Erythroblast (primary cell): ENCODE results near the gene MEGF11.

Experiments
- DNase-seq, 2 experiments: peaks; one replicate each; lab custom pipeline; 2025; lab: John Stamatoyannopoulos, UW
- GATA1 ChIP-seq: IDR thresholded peaks from 2 replicates; pipeline ENCODE4 v1.6.1; 2011; ENCODE audit warnings: low read depth, mild to moderate bottlenecking, control low read depth, low read length, moderate library complexity
- POLR2A ChIP-seq: IDR thresholded peaks from 2 replicates; pipeline ENCODE4 v1.6.1; 2011; ENCODE audit warnings: mild to moderate bottlenecking, low read length

The MEGF11 gene

GRCh38 chr15:66070220-66070934 is 183.2 kb downstream of the MEGF11 start:
- no peak for TF ChIP-seq GATA1
- no peak for TF ChIP-seq POLR2A
- DNase-seq = no peak

- no peak for DNase-seq
- TF ChIP-seq POLR2A (no peak), GATA1 (no peak)
These were observed 183.8 kb downstream of the MEGF11 start for GRCh38 chr15:66069751-66070150.

- TF ChIP-seq GATA1 = no peak
- no peak for TF ChIP-seq POLR2A
- no peak for DNase-seq
These were observed 184.7 kb downstream of the MEGF11 start for GRCh38 chr15:66068801-66069200.

DNA sequence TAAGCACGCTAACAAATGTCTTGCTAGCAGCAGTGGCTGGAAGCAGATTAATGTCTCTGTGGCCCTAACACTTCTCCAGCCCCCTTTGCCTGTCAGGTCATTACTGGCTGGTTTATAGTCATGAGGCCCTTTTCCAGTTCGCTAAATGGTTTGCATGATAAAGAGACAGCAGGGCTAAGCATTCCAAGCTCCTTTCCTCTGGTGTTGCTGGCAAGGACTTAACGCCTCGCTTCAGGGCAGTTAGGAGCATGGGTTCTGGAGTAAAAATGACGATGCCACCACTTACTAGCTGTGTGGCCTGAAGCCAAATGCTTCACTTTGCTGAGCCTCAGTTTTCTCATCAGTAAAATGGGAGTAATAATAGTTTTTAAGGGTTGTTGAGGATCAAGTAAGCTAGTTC is 185.9 kb downstream of the MEGF11 start:
- TF ChIP-seq POLR2A = no peak
- TF ChIP-seq GATA1 = no peak
- no peak for DNase-seq

DNA sequence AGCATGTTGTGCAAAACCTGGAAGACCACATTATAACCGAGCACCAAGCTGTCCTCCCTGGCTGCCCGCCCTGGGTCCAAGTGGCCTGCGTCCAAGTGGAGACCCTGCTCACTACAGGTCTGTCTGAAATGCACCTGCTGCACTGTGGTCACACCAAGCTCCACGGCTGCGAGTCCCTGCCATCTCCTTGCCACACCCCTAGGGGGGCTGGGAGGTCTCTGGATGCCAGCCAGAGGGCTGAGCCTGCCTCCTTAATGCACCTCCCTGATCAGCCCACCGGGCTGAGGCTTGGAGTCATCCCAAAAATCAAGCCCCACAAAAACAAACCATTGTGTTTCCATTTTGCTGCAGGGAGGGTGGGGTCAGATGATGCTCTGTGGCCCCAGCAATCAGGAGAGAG is 187.1 kb downstream of the MEGF11 start:
- TF ChIP-seq POLR2A = no peak
- no peak for TF ChIP-seq GATA1
- DNase-seq = no peak

- TF ChIP-seq GATA1 (no peak), POLR2A (no peak)
These were observed 187.5 kb downstream of the MEGF11 start for GRCh38 chr15:66066005-66066404.

DNA sequence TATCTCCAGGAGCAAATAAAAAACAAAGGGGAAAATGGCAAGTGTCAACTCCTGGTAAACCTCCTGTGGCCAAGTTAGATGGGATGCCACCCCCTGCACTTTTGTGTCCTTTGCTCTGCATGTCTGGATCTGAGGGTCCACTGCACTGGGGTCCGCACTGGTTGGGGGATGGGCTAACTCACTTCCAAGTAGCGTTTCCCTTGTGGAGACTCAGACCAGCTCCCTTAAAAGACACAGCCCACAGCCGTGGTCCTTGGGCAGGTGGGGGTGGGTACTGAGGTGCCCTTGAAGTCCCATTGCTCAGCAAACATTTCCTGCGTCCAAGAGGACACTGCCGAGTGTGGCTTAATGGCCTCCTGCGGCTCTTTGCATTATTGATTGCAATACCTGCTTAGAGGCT is 188.2 kb downstream of the MEGF11 start:
- TF ChIP-seq GATA1 (no peak), POLR2A (no peak)
- DNase-seq = no peak

More at GRCh38 chr15:66066005-66066404, 187.5 kb downstream of the MEGF11 start:
- no peak for DNase-seq

DNA sequence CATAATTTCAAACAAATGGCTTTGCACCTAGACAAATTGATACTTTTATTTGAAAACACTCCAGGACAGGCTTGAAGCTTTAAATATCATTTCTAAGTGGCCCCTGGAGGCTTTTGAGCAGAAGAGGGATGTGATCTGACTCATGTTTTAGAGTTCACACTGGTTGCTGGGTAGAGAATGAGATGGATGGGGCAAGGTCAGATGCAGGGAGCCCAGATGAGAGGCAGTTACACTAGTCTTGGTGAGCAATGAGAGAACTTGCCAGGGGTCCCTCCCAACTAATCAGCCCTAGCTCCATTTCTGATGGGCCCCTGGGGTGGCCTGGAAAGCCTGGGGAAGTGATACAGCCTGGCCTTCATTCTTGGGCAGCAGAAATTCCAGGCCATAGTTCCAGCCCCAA is 190.4 kb downstream of the MEGF11 start:
- DNase-seq = no peak
- no peak for TF ChIP-seq GATA1
- TF ChIP-seq POLR2A = no peak

DNA sequence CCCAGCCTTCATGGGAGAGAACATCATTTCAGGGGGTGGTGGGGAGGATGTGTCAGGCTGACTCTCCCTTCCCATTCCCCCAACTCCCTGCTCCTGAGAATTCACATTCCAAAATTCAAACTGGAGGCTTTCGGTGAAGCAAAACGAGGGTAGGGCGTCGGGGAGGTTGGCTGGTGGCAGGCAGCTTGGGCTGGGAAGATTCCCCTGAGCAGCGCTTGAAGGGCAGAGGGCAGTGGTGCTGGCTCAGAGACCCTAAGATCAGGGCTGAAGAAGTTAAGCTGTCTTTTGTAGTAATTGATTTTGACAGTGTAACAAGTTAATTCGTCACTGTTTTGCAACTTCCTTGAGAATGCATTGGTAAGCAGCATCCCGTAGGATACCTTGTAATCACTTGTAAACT is 196.5 kb downstream of the MEGF11 start:
- TF ChIP-seq GATA1 = no peak
- TF ChIP-seq POLR2A = no peak
- DNase-seq = no peak

GRCh38 chr15:66053991-66054390 is 199.6 kb downstream of the MEGF11 start:
- TF ChIP-seq GATA1 (no peak), POLR2A (no peak)
- no peak for DNase-seq

- TF ChIP-seq POLR2A = no peak
- TF ChIP-seq GATA1 = no peak
- no peak for DNase-seq
These were observed 201.7 kb downstream of the MEGF11 start for GRCh38 chr15:66051833-66052232.

- TF ChIP-seq GATA1 (no peak), POLR2A (no peak)
- no peak for DNase-seq
These were observed 203.3 kb downstream of the MEGF11 start for GRCh38 chr15:66050264-66050663.

GRCh38 chr15:66049353-66049752 is 204.2 kb downstream of the MEGF11 start:
- TF ChIP-seq POLR2A = no peak
- no peak for TF ChIP-seq GATA1
- no peak for DNase-seq

DNA sequence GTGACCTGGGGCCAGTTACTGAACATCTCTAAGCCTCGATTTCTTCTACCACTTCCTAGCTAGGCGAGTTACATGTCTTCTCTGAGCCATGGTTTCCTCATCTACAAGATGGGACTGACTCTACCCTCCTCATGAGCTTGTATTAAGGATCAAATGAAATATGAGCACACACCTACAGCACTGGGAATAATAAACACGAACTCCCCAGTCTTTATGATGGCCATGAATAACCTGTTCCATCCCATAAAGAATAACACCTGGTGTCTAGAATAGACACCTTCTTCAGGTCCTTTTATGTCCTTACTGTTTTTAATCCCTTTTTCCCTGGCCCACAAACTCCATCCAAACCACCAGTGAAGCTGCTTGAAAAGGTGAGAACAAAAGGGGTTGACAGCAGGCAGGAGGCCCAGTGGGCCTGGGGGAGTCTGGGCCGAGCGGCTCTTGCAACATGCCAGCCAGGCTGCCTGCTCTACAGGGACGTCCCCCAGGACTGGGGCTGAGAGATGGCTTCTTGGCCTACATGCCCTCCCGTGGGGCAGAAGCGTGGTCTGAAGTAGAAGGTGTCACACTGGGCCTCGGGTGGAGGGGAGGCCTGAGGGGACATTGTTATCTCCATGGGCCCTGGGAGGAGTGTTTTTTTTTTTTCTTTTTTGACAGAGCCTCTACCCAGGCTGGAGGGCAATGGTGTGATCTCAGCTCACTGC is 206.1 kb downstream of the MEGF11 start:
- TF ChIP-seq GATA1 (no peak), POLR2A (no peak)
- no peak for DNase-seq
